ENCODE measurements around the gene FBLN5.
"Not testable (repeated sequence)": the region's sequence is repeated elsewhere in the genome, so short reads cannot be mapped to it uniquely, and the experiment has no call there.

The FBLN5 gene

DNA sequence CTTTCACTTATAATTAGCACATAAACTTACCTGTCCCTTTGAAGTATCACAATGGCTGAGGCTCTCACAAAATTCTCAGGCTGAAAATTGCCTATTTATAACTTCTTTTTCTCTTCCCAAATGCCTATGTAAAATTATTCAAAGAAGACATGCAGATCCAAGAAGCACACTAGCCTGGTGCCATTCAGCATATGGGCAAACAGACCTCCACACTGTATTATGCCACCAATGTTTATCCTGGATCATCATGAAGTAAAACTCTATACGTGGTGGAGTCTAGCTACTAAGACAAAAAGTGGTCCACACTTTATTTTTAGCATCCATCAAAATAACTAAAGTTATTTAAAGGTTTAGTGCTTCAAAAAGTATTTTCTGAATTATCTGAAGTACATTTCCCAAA lies 95.9 kb downstream of the FBLN5 start:
- Histone ChIP-seq H3K4me1 (ENCODE audit: control insufficient read depth, low read length) (peaks cover 42% of the 10 kb centered on the region), H3K4me3 (ENCODE audit: low read length) (no peak overlapping the region), H4K20me1 (ENCODE audit: control insufficient read depth, insufficient read depth, low read depth, low read length) (no peaks in the 10 kb centered on the region), H3K27ac (ENCODE audit: low read depth, low read length) (no peak overlapping the region), H3F3A (ENCODE audit: control insufficient read depth, insufficient read depth) (no peaks in the 10 kb centered on the region), H3K27me3 (ENCODE audit: control insufficient read depth, low read length) (no peaks in the 10 kb centered on the region), H3K9me2 (replicated peaks; ENCODE audit: control insufficient read depth, low read length) (no peaks in the 10 kb centered on the region), H3K9me3 (ENCODE audit: control insufficient read depth, insufficient read depth, low read length) (no peaks in the 10 kb centered on the region), H3K4me2 (ENCODE audit: low read length) (no peak overlapping the region), H3K36me3 (ENCODE audit: control insufficient read depth, low read length) (no peaks in the 10 kb centered on the region), H3K79me2 (ENCODE audit: control insufficient read depth, low read length) (no peaks in the 10 kb centered on the region)
- TF ChIP-seq, protein P1, sequence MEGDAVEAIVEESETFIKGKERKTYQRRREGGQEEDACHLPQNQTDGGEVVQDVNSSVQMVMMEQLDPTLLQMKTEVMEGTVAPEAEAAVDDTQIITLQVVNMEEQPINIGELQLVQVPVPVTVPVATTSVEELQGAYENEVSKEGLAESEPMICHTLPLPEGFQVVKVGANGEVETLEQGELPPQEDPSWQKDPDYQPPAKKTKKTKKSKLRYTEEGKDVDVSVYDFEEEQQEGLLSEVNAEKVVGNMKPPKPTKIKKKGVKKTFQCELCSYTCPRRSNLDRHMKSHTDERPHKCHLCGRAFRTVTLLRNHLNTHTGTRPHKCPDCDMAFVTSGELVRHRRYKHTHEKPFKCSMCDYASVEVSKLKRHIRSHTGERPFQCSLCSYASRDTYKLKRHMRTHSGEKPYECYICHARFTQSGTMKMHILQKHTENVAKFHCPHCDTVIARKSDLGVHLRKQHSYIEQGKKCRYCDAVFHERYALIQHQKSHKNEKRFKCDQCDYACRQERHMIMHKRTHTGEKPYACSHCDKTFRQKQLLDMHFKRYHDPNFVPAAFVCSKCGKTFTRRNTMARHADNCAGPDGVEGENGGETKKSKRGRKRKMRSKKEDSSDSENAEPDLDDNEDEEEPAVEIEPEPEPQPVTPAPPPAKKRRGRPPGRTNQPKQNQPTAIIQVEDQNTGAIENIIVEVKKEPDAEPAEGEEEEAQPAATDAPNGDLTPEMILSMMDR (IDR thresholded peaks at IDR 0.05; ENCODE audit: low read depth, low read length, poor library complexity, severe bottlenecking): no peak
- TF ChIP-seq EZH2phosphoT487 (IDR thresholded peaks at IDR 0.05; ENCODE audit: borderline replicate concordance, low read length): no peak

DNA sequence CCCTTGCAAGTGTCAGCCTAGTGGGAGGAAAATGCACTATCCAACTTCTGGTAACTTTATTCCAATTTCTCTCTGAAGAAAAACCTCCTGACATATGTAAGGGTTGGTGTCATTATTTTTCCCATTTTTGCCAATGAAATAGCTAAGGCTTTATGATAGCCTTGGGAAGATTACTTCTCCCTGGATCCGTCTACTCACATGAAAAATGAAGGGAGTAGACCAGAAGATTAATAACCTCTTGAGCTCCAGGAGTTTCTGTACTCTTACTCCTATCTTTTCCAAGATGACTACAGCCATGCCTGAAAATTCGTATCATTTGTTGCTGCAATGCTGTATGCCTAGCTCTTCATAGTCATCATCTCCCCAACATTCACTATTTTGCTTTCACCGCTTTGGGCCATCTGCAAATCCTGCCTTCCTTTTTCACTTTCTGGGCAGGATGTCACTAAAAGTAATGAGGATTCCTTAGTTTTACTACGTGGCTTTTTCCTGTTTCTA lies 98.9 kb downstream of the FBLN5 start:
- TF ChIP-seq, protein P1 (IDR thresholded peaks at IDR 0.05; ENCODE audit: low read depth, low read length, poor library complexity, severe bottlenecking): no peak
- no peaks in the 10 kb centered on the region for H4K20me1 ChIP-seq (ENCODE audit: control insufficient read depth, insufficient read depth, low read depth, low read length)
- H3K4me1 ChIP-seq (ENCODE audit: control insufficient read depth, low read length): peaks cover 32% of the 10 kb centered on the region
- H3K9me2 ChIP-seq (replicated peaks; ENCODE audit: control insufficient read depth, low read length): no peaks in the 10 kb centered on the region
- no peak overlapping the region for H3K4me2 ChIP-seq (ENCODE audit: low read length)
- H3K27ac ChIP-seq (ENCODE audit: low read depth, low read length): no peak overlapping the region
- no peaks in the 10 kb centered on the region for H3F3A ChIP-seq (ENCODE audit: control insufficient read depth, insufficient read depth)
- no peaks in the 10 kb centered on the region for H3K27me3 ChIP-seq (ENCODE audit: control insufficient read depth, low read length)
- H3K79me2 ChIP-seq (ENCODE audit: control insufficient read depth, low read length): no peaks in the 10 kb centered on the region
- no peak overlapping the region for H3K4me3 ChIP-seq (ENCODE audit: low read length)
- H3K9me3 ChIP-seq (ENCODE audit: control insufficient read depth, insufficient read depth, low read length): no peaks in the 10 kb centered on the region
- no peaks in the 10 kb centered on the region for H3K36me3 ChIP-seq (ENCODE audit: control insufficient read depth, low read length)

DNA sequence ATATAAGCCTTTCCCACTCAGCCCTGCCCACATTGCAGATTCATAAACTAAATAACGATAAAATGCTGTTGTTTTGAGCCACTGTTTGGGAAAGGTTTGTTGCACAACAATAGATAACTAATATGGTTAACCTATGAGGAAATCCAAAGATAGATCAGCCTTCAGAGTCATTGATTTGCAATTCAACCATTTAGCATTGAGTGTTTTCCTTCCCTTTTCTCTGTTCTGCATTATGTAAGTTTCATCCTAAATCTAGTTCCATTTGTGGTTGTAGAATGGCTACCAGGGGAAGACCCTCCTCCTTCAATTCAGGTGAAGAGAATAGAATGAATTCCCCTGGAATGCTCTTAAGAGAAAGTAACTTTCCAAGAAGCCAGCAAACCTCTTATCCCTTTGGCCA lies 99.8 kb downstream of the FBLN5 start:
- no peak overlapping the region for H3K4me3 ChIP-seq (ENCODE audit: low read length)
- no peak for TF ChIP-seq EZH2phosphoT487 (IDR thresholded peaks at IDR 0.05; ENCODE audit: borderline replicate concordance, low read length)
- TF ChIP-seq, protein P1 (IDR thresholded peaks at IDR 0.05; ENCODE audit: low read depth, low read length, poor library complexity, severe bottlenecking): no peak
- no peaks in the 10 kb centered on the region for H3K9me3 ChIP-seq (ENCODE audit: control insufficient read depth, insufficient read depth, low read length)
- H3K9me2 ChIP-seq (replicated peaks; ENCODE audit: control insufficient read depth, low read length): no peaks in the 10 kb centered on the region
- no peaks in the 10 kb centered on the region for H3K36me3 ChIP-seq (ENCODE audit: control insufficient read depth, low read length)
- H4K20me1 ChIP-seq (ENCODE audit: control insufficient read depth, insufficient read depth, low read depth, low read length): no peaks in the 10 kb centered on the region
- no peak overlapping the region for H3K27ac ChIP-seq (ENCODE audit: low read depth, low read length)
- peaks cover 26% of the 10 kb centered on the region for H3K4me1 ChIP-seq (ENCODE audit: control insufficient read depth, low read length)
- no peaks in the 10 kb centered on the region for H3K79me2 ChIP-seq (ENCODE audit: control insufficient read depth, low read length)
- H3K4me2 ChIP-seq (ENCODE audit: low read length): no peak overlapping the region
- H3F3A ChIP-seq (ENCODE audit: control insufficient read depth, insufficient read depth): no peaks in the 10 kb centered on the region
- H3K27me3 ChIP-seq (ENCODE audit: control insufficient read depth, low read length): no peaks in the 10 kb centered on the region

DNA sequence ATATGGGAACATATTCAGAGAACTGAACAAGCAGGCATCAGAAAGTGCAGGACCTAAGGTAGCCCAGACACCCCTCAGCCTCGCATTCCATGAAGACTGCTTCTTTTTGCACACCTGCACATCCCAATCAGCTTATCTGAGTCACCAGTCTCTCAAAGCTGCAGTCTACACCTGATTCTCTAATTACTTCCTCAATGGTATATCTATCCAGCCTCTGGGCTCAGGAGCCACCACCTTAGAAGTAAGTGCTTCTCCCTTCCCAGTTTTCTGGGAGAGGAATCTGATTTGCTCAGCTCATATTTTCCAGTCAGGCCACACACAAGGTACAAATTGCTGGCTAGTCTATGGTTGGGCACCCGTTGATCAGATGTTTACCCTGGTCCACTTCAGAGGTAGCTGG lies 101.8 kb downstream of the FBLN5 start:
- Histone ChIP-seq H4K20me1 (ENCODE audit: control insufficient read depth, insufficient read depth, low read depth, low read length) (no peaks in the 10 kb centered on the region), H3K27me3 (ENCODE audit: control insufficient read depth, low read length) (no peaks in the 10 kb centered on the region), H3K4me3 (ENCODE audit: low read length) (no peak overlapping the region), H3K9me2 (replicated peaks; ENCODE audit: control insufficient read depth, low read length) (no peaks in the 10 kb centered on the region), H3K4me2 (ENCODE audit: low read length) (no peak overlapping the region), H3K27ac (ENCODE audit: low read depth, low read length) (no peak overlapping the region), H3F3A (ENCODE audit: control insufficient read depth, insufficient read depth) (no peaks in the 10 kb centered on the region), H3K36me3 (ENCODE audit: control insufficient read depth, low read length) (no peaks in the 10 kb centered on the region), H3K9me3 (ENCODE audit: control insufficient read depth, insufficient read depth, low read length) (no peaks in the 10 kb centered on the region), H3K4me1 (ENCODE audit: control insufficient read depth, low read length) (peaks cover 15% of the 10 kb centered on the region), H3K79me2 (ENCODE audit: control insufficient read depth, low read length) (no peaks in the 10 kb centered on the region)
- TF ChIP-seq, protein P1 (IDR thresholded peaks at IDR 0.05; ENCODE audit: low read depth, low read length, poor library complexity, severe bottlenecking): no peak
- no peak for TF ChIP-seq EZH2phosphoT487 (IDR thresholded peaks at IDR 0.05; ENCODE audit: borderline replicate concordance, low read length)

DNA sequence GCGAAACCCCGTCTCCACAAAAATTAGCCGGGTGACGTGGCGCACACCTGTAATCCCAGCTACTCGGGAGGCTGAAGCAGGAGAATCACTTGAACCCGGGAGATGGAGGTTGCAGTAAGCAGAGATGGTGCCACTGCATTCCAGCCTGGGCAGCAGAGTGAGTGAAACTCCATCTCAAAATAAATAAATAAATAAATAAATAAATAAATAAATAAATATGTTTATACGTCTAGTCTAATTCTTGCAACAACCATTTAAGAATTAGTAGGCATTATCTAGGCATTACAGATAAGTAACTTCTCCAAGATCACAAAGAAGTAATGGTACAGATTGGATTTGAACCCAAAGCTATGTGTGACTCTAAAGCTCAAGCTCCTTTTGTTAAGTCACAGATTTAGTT lies 102.4 kb downstream of the FBLN5 start:
- H4K20me1 ChIP-seq (ENCODE audit: control insufficient read depth, insufficient read depth, low read depth, low read length); H3K27ac ChIP-seq (ENCODE audit: low read depth, low read length); H3K79me2 ChIP-seq (ENCODE audit: control insufficient read depth, low read length); H3F3A ChIP-seq (ENCODE audit: control insufficient read depth, insufficient read depth); H3K9me2 ChIP-seq (replicated peaks; ENCODE audit: control insufficient read depth, low read length); H3K4me3 ChIP-seq (ENCODE audit: low read length); H3K4me2 ChIP-seq (ENCODE audit: low read length); H3K27me3 ChIP-seq (ENCODE audit: control insufficient read depth, low read length); H3K36me3 ChIP-seq (ENCODE audit: control insufficient read depth, low read length); H3K9me3 ChIP-seq (ENCODE audit: control insufficient read depth, insufficient read depth, low read length): not testable (repeated sequence)
- peaks cover 21% of the 10 kb centered on the region for H3K4me1 ChIP-seq (ENCODE audit: control insufficient read depth, low read length)
